Measurements from ENCODE around the gene GRIN3B. TPM values are rescaled to one million over a fixed set of nuclear protein-coding genes. Genes with fewer than 3 reads are reported as not detected.
A peak's percentile ranks its signal among the peaks of the same experiment; 100 is the strongest.

GRIN3B gene
- total RNA-seq, 1 donor from 2014 or later, result 1.4 TPM

- Mint-ChIP-seq H3K4me3 (ENCODE audit: low read depth) (no peak overlapping the region), H3K9me3 (ENCODE audit: low read depth) (no peaks in the 10 kb centered on the region), H3K27ac (no peak overlapping the region), H3K27me3 (no peaks in the 10 kb centered on the region), H3K36me3 (ENCODE audit: insufficient read depth) (no peaks in the 10 kb centered on the region), H3K4me1 (ENCODE audit: low read depth) (peaks cover 17% of the 10 kb centered on the region)
- TF ChIP-seq, protein P1, sequence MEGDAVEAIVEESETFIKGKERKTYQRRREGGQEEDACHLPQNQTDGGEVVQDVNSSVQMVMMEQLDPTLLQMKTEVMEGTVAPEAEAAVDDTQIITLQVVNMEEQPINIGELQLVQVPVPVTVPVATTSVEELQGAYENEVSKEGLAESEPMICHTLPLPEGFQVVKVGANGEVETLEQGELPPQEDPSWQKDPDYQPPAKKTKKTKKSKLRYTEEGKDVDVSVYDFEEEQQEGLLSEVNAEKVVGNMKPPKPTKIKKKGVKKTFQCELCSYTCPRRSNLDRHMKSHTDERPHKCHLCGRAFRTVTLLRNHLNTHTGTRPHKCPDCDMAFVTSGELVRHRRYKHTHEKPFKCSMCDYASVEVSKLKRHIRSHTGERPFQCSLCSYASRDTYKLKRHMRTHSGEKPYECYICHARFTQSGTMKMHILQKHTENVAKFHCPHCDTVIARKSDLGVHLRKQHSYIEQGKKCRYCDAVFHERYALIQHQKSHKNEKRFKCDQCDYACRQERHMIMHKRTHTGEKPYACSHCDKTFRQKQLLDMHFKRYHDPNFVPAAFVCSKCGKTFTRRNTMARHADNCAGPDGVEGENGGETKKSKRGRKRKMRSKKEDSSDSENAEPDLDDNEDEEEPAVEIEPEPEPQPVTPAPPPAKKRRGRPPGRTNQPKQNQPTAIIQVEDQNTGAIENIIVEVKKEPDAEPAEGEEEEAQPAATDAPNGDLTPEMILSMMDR (IDR thresholded peaks at IDR 0.05; ENCODE audit: unreplicated experiment), result no peak
- no peak for DNase-seq (ENCODE audit: low spot score, unreplicated experiment)
Observed at GRCh38 chr19:1015061-1015781, 15.0 kb downstream of the GRIN3B start.

GRCh38 chr19:1015782-1016646 lies 15.8 kb downstream of the GRIN3B start:
- no peak for DNase-seq (ENCODE audit: low spot score, unreplicated experiment)
- TF ChIP-seq, protein P1 (IDR thresholded peaks at IDR 0.05; ENCODE audit: unreplicated experiment), result no peak
- Mint-ChIP-seq H3K4me1 (ENCODE audit: low read depth) (peaks cover 17% of the 10 kb centered on the region), H3K36me3 (ENCODE audit: insufficient read depth) (no peaks in the 10 kb centered on the region), H3K27ac (no peak overlapping the region), H3K27me3 (no peaks in the 10 kb centered on the region), H3K9me3 (ENCODE audit: low read depth) (no peaks in the 10 kb centered on the region), H3K4me3 (ENCODE audit: low read depth) (no peak overlapping the region)

- TF ChIP-seq, protein P1 (IDR thresholded peaks at IDR 0.05; ENCODE audit: unreplicated experiment), result no peak
- DNase-seq (ENCODE audit: low spot score, unreplicated experiment), result no peak
- Mint-ChIP-seq H3K9me3 (ENCODE audit: low read depth) (no peaks in the 10 kb centered on the region), H3K27me3 (no peaks in the 10 kb centered on the region), H3K27ac (peak overlapping the region; percentile 62), H3K4me1 (ENCODE audit: low read depth) (peaks cover 17% of the 10 kb centered on the region), H3K4me3 (ENCODE audit: low read depth) (peak overlapping the region; percentile 35), H3K36me3 (ENCODE audit: insufficient read depth) (no peaks in the 10 kb centered on the region)
Observed at GRCh38 chr19:1016647-1017114, 16.5 kb downstream of the GRIN3B start.

- Mint-ChIP-seq H3K9me3 (ENCODE audit: low read depth) (no peaks in the 10 kb centered on the region), H3K4me3 (ENCODE audit: low read depth) (peak overlapping the region; percentile 35), H3K27me3 (no peaks in the 10 kb centered on the region), H3K36me3 (ENCODE audit: insufficient read depth) (no peaks in the 10 kb centered on the region), H3K27ac (peak overlapping the region; percentile 62), H3K4me1 (ENCODE audit: low read depth) (peaks cover 17% of the 10 kb centered on the region)
- DNase-seq (ENCODE audit: low spot score, unreplicated experiment), result no peak
- TF ChIP-seq, protein P1 (IDR thresholded peaks at IDR 0.05; ENCODE audit: unreplicated experiment), result no peak
Observed at GRCh38 chr19:1017115-1017905, 17.1 kb downstream of the GRIN3B start.

- Mint-ChIP-seq H3K9me3 (ENCODE audit: low read depth) (no peaks in the 10 kb centered on the region), H3K27me3 (no peaks in the 10 kb centered on the region), H3K4me1 (ENCODE audit: low read depth) (peaks cover 17% of the 10 kb centered on the region), H3K4me3 (ENCODE audit: low read depth) (no peak overlapping the region), H3K36me3 (ENCODE audit: insufficient read depth) (no peaks in the 10 kb centered on the region), H3K27ac (no peak overlapping the region)
- no peak for DNase-seq (ENCODE audit: low spot score, unreplicated experiment)
- TF ChIP-seq, protein P1 (IDR thresholded peaks at IDR 0.05; ENCODE audit: unreplicated experiment), result no peak
Observed at GRCh38 chr19:1017906-1018305, 17.7 kb downstream of the GRIN3B start.

All from progenitor cell of endocrine pancreas (in vitro differentiated cells).